CD4-positive, alpha-beta T cell treated with Interleukin-4 for 1 hour (primary cell): Measurements from ENCODE around the gene ACOX3.
"Not testable (repeated sequence)": the region's sequence is repeated elsewhere in the genome, so short reads cannot be mapped to it uniquely, and the experiment has no call there.

ENCODE experiments used
- DNase-seq, 2 donors: peaks; one replicate each; pipeline ENCODE4 v3.0.0-alpha.2; 2020 to 2022

Gene ACOX3

GRCh38 chr4:8403173-8403753, 37.3 kb downstream of the ACOX3 start:
- peak; percentile 40 to 47 for DNase-seq

GRCh38 chr4:8402640-8403039, 37.9 kb downstream of the ACOX3 start:
- DNase-seq, result no peak

GRCh38 chr4:8402181-8402597, 38.3 kb downstream of the ACOX3 start:
- DNase-seq, result no peak

- no peak for DNase-seq
These were observed 38.9 kb downstream of the ACOX3 start for GRCh38 chr4:8401665-8402064.

GRCh38 chr4:8400632-8401325, 39.7 kb downstream of the ACOX3 start:
- DNase-seq, result no peak

GRCh38 chr4:8399298-8399697, 41.2 kb downstream of the ACOX3 start:
- DNase-seq, result no peak

- no peak for DNase-seq
These were observed 42.2 kb downstream of the ACOX3 start for GRCh38 chr4:8398347-8398746.

- DNase-seq, result no peak
These were observed 43.6 kb downstream of the ACOX3 start for GRCh38 chr4:8396762-8397406.

- no peak for DNase-seq
These were observed 44.8 kb downstream of the ACOX3 start for GRCh38 chr4:8395504-8396296.

- DNase-seq, result no peak
These were observed 45.7 kb downstream of the ACOX3 start for GRCh38 chr4:8394806-8395205.

GRCh38 chr4:8394061-8394519, 46.4 kb downstream of the ACOX3 start:
- DNase-seq, result no peak

GRCh38 chr4:8393593-8394038, 46.9 kb downstream of the ACOX3 start:
- DNase-seq, result no peak

GRCh38 chr4:8392591-8393190, 47.8 kb downstream of the ACOX3 start:
- peak in 1 of 2 donors; percentile 12 for DNase-seq

GRCh38 chr4:8391972-8392371, 48.6 kb downstream of the ACOX3 start:
- no peak for DNase-seq

- no peak for DNase-seq
These were observed 49.5 kb downstream of the ACOX3 start for GRCh38 chr4:8391071-8391470.

- no peak for DNase-seq
These were observed 49.9 kb downstream of the ACOX3 start for GRCh38 chr4:8390577-8390976.

GRCh38 chr4:8388528-8388870, 52.0 kb downstream of the ACOX3 start:
- DNase-seq, result no peak

- DNase-seq, result no peak
These were observed 52.7 kb downstream of the ACOX3 start for GRCh38 chr4:8387615-8388527.

- DNase-seq, result no peak
These were observed 53.3 kb downstream of the ACOX3 start for GRCh38 chr4:8387194-8387593.

- no peak for DNase-seq
These were observed 53.8 kb downstream of the ACOX3 start for GRCh38 chr4:8386731-8387130.

GRCh38 chr4:8386131-8386530, 54.4 kb downstream of the ACOX3 start:
- DNase-seq, result not testable (repeated sequence)

- no peak for DNase-seq
These were observed 54.9 kb downstream of the ACOX3 start for GRCh38 chr4:8385611-8386010.
